Measurements from ENCODE around the gene MDGA2. TPM values are rescaled to one million over a fixed set of nuclear protein-coding genes. Genes with fewer than 3 reads are reported as not detected.

The MDGA2 gene
- total and polyA plus RNA-seq, 12 donors, result 0.05 to 0.15 TPM; not detected in 10

DNA sequence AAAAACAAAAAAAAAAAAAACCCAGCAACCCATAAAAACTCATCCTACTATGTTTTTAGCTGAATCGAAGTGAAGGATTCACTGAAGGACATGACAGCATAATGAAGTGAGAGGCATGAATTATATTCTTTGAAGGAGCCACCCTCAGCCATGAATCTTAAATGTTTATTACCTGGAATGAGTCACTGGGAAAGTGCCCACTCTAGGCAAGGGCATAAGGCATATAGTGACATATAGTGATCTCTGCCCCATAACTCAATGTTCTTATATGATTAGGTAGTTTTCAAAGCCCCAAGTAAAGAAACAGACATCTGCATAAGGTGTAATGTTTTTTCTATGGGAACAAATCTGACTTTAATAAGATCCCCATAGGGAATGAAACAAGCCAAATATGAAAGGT lies 79.9 kb downstream of the MDGA2 start:
- no peak overlapping the region for H3K4me3 ChIP-seq
- H3K4me1 ChIP-seq, result no peaks in the 10 kb centered on the region
- DNase-seq (no peak), ATAC-seq (no peak)
- H3K27me3 ChIP-seq, result no peaks in the 10 kb centered on the region
- H3K36me3 ChIP-seq, result no peaks in the 10 kb centered on the region
- intact Hi-C loops (cut with DNase I), result no loop called here
- TF ChIP-seq, protein P1, sequence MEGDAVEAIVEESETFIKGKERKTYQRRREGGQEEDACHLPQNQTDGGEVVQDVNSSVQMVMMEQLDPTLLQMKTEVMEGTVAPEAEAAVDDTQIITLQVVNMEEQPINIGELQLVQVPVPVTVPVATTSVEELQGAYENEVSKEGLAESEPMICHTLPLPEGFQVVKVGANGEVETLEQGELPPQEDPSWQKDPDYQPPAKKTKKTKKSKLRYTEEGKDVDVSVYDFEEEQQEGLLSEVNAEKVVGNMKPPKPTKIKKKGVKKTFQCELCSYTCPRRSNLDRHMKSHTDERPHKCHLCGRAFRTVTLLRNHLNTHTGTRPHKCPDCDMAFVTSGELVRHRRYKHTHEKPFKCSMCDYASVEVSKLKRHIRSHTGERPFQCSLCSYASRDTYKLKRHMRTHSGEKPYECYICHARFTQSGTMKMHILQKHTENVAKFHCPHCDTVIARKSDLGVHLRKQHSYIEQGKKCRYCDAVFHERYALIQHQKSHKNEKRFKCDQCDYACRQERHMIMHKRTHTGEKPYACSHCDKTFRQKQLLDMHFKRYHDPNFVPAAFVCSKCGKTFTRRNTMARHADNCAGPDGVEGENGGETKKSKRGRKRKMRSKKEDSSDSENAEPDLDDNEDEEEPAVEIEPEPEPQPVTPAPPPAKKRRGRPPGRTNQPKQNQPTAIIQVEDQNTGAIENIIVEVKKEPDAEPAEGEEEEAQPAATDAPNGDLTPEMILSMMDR (IDR thresholded peaks at IDR 0.05), result no peak
- H3K9me3 ChIP-seq, result peaks cover 0 to 10% (median 0%) of the 10 kb centered on the region in 11 donors
- WGBS, 2 donors, result 80 to 83% methylated on average over 1 of the region's 1 CpG
- no peak overlapping the region for H3K27ac ChIP-seq

DNA sequence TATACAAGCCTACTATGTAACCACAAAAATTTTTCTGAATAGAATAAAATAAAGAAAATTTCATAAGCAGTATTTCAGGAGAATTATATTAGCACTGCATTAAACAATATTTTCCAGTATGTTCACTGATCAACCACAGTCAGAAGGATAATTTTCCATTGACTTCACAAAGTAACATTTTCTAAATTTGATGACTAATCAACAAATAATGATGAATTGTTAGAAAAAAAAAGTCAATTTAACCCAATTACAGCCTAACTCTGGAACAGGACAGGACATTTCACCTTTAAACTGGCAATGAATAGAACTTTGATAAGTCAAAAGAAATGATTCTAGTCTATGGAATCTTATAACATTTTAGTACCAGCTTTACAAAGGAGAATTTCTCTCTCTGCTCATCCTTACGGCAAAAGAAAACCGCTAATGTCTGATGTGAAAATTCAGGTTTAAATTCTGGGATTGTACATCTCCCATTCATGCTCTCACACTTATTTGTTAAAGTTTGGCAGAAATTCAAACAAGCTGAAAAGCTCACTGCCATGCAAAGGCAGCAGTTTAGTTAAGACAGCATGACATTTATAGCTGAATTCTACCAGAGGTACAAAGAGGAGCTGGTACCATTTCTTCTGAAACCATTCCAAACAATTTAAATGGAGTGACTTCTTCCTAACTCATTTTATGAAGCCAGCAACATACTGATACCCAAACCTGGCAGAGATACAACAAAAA lies 84.5 kb downstream of the MDGA2 start:
- intact Hi-C loops (cut with DNase I), result no loop called here
- Histone ChIP-seq H3K36me3 (no peaks in the 10 kb centered on the region), H3K4me1 (no peaks in the 10 kb centered on the region), H3K27ac (no peak overlapping the region), H3K27me3 (no peaks in the 10 kb centered on the region), H3K9me3 (peaks cover 0 to 10% (median 0%) of the 10 kb centered on the region in 11 donors), H3K4me3 (no peak overlapping the region)
- WGBS, 2 donors, result 43 to 46% methylated on average over 2 of the region's 2 CpGs
- TF ChIP-seq, protein P1 (IDR thresholded peaks at IDR 0.05), result no peak
- DNase-seq, result no peak
- ATAC-seq, result no peak

DNA sequence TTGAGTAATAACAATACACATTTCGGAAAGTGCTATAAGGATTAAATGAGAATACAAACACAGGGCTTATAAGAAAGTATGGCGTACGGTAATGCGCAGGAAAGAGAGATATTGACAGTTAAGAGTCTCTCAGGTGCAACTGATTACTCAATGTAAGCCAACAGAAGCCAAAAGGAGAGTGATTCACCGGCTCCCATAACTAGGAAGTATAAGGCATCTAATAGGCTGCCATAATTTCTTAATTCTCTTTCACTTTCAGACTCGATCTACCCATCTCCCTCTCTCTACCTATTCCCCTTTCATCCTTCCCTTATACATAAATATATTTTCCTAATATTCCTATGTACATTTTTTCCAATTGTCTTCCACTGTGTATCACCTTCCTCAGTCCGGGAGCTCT lies 90.0 kb downstream of the MDGA2 start:
- no peaks in the 10 kb centered on the region for H3K9me3 ChIP-seq
- ATAC-seq, result no peak
- intact Hi-C loops (cut with DNase I), result no loop called here
- 93 to 94% methylated on average over 7 of the region's 7 CpGs for WGBS, 2 donors
- TF ChIP-seq, protein P1 (IDR thresholded peaks at IDR 0.05), result no peak
- H3K36me3 ChIP-seq, result no peaks in the 10 kb centered on the region
- H3K4me3 ChIP-seq, result no peak overlapping the region
- no peaks in the 10 kb centered on the region for H3K4me1 ChIP-seq
- H3K27me3 ChIP-seq, result no peaks in the 10 kb centered on the region
- no peak for DNase-seq
- H3K27ac ChIP-seq, result no peak overlapping the region

DNA sequence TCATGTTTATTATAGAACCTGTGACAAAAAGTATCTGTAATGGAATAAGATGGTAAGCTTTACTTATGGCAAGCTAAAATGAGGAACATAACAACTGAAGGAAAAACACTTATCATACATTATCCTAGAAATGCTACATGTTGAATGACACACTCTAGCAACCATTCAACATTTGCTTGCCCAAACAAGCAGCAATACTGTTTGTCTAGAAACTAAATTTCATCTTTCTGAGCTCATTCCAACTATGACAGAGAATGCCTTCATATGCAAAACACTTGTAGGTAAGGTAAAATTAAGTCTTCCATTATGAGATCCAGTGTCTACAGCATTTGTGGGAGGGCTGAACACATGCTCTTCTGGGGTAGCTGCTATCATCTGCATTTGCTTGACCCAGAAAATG lies 108.1 kb downstream of the MDGA2 start:
- intact Hi-C loops (cut with DNase I), result no loop called here
- ATAC-seq (no peak), DNase-seq (no peak)
- Histone ChIP-seq H3K27ac (no peak overlapping the region), H3K4me3 (no peak overlapping the region), H3K36me3 (no peaks in the 10 kb centered on the region), H3K4me1 (no peaks in the 10 kb centered on the region), H3K27me3 (no peaks in the 10 kb centered on the region), H3K9me3 (peaks cover 0 to 6% (median 0%) of the 10 kb centered on the region in 11 donors)
- TF ChIP-seq, protein P1 (IDR thresholded peaks at IDR 0.05), result no peak
